DMS153 treated with DMSO at 0.1 percent for 48 hours (cell line): ENCODE measurements around the gene CRIM1.

Experiments used
- DNase-seq: peaks from one replicate; lab custom pipeline; 2025; ENCODE audit not compliant: unreplicated experiment; lab: John Stamatoyannopoulos, UW

CRIM1 gene

DNA sequence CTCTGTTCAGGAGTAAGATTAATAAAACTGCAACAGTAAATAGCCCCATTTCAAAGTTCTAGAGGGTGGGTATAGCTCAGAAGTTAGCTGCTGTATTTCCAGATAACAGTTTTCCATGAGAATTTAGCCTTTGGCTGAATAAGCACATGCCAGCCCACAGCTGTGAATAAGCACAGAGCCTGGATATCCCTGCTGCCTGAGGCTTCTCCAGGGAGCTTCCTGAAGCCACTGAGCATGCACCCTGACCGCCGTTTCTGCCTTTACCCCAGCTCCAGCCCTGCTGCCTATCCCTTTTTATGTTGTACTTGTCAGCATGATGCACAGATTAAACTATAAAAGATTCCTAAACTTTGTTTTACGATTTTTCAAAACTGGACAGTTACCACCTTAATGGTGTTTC, 157.1 kb downstream of the CRIM1 start:
- no peak for DNase-seq

DNA sequence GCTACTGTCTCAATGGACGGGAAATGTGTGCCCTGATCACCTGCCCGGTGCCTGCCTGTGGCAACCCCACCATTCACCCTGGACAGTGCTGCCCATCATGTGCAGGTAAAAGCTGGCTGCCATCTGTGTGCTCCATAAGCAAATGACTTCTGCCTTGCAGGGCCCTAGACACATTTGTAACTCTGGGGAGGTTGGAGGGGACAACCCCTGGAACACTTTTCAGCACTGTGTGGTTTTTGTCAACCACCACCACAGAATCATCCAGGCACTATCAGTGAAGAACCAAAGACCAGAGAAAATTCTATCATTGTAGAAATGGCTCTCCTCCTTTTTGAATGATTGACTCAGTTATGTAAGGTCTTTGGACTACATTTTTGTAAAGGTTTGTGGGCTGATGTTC, 158.1 kb downstream of the CRIM1 start:
- no peak for DNase-seq

DNA sequence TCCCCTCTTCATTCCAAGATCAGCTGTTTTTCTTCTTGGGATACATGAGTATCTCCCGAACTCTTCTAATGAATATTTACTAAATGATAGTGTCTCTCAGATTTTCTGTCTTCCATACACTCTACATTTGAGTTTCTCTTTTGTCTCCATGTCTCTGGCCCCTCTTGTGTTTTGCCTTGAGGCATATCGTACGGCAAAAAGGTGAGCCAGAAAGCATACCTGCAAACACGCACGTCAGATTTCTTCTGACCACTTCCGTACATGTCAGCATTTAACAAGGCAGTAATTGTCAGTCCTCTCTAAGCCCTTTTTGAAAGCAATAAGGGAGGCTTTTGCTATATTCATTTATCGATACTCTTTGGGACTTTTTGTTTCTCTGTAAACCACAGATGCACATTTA, 160.0 kb downstream of the CRIM1 start:
- DNase-seq: no peak

DNA sequence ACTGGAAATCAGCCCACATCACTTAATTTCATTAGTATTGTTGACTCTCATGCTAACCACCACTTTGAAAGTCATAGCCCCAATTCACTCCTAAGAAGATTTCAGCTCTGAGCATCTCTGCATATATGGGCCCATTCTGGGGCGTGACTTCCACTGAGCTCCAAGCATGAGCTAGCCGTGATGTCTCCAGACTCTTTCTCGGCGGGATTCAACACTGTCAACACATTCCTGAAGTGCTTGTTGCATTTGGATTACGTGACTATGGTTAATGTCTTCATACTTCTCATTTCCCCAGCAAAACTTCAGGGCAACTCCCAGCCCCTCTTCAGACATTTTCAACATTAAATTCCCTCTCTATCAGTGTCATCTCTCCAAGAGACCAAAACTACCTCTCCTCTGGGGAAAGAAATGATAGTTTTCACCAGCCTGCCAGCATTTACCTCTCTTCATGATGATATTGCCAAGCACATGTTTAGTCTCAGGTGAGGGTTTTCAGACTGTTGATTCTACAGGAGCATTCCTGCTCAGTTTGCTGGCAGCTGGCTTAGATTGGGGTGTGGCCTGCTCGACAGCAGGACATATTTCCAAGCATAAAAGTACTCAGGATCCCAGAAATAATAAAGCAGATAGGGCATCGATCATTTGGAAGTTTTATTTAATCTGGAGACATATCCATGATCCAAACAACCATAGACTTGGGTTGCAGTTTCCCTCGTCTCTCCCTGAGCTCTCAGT, 160.7 kb downstream of the CRIM1 start:
- DNase-seq: no peak

DNA sequence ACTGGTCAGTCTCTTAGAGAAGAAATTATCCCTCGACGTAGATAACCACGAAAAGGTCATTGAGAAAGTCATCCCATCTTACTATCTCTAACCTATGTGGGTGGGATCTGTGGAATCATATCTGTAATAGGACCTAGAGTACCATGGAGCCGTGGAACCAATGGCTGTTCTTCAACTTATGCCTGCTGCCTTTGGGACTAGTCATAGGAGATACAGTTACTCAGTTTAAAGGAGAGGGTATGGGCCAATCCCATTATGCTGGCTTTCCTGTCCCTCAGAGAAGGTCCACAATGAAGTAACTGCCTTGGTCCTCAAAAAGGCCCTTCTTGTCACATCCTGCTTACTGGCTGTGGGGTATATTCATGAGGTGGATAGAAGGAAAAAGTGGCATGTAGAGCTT, 164.9 kb downstream of the CRIM1 start:
- DNase-seq: no peak

DNA sequence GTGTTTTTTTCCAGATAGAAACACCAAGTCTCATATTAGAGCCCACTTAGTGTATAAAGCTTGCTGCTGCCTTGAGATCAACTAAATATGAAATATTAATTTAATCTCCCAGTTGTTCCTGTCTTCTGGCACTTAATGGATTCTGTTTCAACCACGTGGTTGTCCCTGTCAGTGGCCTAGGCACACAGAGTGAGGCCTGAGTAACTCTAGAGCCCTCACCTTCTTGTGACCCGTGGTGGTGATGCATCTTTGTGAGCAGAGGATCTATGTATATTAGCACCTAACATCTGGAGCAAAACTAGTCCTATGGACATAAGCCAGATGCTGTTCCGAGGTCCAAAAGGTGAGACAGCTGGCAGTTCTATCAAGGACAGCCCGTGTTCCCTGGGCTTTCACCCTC, 167.6 kb downstream of the CRIM1 start:
- DNase-seq: no peak

DNA sequence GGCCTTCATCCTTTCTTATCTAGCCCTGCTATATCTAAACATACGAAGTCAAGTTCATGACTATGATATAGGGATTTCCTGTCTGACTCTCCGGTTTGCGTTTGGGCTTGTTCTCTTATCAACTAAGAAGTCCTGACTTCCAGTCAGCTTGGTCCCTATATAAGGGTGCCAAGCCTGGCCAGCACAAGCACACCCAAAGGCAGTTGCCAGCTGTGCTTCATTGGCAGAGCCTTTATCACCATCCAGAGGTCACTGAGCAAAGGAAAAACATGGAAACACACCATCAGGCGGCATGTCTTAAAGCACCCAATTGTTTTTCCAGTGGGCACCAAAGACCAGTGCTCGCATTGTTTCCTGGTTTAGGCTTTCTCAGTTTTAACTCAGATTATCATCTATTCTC, 169.7 kb downstream of the CRIM1 start:
- no peak for DNase-seq

DNA sequence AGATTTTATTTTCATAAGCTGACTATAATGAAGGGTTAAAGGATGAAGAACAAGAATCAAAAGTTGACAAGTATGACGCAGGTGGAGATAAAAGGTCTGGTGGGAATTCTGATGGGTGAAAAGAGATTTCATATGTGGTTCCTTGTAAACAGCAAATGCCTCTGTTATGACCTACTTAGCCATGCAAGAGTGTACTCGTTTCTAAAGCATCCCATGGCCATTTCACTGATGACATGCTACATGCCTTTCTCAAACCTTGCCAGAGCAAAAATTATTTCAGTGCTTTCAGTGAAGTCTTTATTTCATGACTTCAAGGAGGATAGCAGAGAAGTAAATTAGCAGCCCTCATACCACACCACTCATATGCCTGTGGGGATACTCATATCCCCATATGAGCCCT, 170.6 kb downstream of the CRIM1 start:
- DNase-seq: no peak

DNA sequence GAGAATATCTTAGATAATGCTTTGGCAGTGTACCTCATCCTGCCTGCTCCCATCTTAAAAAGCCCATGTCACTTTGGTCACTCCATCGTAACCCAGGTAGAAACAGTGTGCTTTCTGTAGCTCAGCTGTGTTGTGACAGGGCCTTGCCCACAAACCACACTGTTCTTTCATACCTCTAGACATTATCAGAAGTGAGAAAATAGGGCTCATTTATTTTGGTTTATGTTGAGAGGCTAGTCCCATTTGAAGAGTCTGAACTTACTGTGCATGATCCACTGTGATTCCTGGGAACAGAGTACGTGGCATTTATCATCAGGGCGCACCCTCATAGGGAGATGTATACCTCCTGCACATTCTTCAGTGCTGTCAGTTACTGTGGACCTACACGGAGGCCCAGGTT, 172.7 kb downstream of the CRIM1 start:
- no peak for DNase-seq

DNA sequence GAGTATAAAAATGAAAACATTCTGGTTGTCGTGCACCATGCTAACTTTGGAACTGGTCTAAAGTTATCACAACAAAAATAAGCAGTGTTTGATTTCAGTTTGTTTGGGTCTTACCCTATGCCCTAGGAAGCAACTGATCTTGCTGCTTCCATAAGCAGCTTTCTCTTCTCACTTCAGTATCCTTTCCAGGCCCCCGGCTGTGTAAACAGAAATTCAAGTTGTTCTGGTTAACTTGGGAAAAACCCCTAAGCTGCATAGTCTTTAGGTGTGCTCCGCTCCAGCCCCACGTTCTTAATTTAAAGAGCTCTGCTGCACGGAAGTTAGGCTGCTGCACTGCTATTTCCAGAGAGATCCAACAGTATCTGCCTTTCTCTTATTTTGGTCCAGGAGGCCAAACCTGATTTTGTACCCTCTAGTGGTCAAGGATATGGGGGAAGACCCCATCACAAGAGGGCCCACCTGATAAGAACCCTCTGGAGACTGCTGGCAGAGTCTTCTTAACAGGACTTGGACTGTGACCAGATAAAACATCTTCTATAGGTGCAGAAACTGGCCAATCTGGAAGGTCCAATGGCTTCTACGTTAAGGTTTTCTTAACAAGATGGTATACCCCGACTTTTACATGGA, 173.3 kb downstream of the CRIM1 start:
- DNase-seq: no peak

DNA sequence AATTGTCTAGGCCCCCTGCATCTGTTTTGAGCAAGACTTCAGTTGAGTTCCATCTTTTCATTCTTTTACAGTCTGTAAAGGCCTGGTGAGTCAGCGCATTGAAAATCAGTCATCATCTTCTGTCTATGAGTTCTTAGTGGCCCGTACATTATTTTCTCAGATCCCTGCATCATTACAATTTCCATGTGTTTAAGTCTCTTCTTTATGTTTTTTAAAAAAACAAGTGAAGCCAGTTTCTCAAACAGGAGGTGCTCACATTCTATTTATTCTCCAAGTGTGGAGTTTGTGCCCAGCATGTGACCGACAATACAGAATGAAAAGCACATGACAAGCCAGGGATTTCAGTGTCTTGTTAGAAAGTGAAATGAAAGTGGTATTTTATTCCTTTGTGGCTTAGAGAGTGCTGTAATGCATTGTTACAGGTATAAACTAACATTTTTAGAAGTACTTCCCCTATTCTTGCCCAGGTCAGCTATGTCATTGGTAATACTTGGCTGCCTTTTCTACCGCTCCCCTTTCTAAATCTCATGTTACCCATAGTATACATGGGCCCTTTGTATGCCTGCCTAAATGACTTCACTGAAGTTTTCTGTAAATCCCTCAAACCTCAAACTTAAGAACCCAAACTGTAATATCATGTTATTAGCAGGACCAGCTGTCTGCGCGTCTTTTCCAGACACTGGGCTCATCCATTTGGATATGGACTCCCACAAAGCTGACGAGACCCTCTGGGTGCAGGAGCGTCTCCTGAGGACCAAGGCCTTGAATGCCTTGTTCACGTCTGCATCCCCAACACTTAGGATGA, 174.8 kb downstream of the CRIM1 start:
- DNase-seq: no peak

DNA sequence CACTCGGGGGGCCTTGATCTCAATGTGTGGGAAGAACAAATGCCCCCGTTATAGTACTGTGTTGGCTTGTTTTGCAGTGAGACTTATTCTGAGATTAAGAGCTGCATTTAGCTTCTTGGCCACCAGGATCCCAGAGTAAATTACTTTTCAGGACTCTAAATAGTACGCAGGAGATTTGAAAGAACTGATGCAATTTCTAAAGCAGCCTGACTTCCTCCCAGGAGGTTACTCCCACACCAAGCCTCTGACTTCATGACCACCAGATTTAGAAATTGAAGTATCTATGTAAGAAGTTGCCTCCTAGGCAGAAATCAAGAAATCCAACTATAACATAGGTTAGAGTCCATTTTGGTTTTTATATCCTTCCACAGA, 175.4 kb downstream of the CRIM1 start:
- no peak for DNase-seq

DNA sequence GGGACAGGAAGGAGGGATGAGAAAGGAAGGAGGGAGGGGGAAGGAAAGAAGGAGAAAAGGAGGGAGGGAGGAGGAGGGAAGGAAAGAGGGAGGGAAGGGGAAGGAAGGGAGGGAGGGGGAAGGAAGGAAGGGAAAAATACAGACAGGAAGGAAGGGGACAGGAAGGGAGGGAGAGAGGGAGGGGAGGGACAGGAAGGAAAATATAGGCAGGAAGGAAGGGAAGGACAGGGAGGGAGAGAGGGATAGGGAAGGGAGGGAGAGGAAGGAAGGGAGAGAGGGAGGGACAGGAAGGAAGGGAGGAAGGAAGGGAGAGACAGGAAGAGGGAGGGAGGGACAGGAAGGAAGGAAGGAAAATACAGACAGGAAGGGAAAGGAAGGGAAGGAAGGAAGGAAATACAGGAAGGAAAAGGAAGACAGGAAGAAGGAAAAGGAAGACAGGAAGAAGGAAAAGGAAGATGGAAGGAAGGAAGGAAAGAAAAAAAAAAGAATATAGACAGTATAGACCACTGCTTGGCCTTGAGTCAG, 178.8 kb downstream of the CRIM1 start:
- DNase-seq: no peak

DNA sequence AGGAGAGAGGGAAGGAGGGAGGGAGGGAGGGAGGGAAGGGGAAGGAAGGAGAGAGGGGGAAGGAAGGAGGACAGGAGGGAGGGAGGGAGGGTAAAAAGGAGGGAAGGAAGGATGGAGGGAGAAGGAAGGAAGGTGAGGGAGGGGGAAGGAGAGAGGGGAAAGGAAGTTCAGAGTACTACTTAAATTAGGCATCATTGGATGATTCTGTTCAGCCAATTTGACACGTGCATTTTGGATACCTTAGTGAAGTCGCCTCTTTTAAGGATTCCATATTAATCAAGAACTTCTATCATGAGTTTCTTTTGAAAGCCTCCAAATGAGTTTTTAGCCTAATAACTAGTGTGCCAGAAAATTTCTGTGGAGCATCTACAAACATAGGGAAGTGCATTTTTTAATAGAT, 179.5 kb downstream of the CRIM1 start:
- no peak for DNase-seq

DNA sequence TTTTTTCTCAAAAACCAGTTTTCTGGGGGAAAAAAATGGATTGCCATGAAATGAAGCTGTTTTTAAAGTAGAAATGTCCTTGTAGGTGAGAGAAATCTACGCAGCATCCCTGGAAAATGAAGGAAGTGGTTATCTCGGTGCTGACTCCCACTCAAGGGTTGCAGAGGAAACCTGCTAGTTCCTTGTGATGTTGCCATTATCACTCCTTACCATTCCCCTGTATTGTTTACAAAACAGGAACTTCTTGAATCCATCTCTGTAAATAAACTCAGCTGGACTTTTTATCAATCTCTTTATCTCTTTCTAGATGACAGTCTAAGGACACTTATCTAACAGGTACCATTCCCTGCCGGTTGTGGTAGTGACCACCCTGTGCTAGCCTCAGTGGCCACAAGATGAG, 181.2 kb downstream of the CRIM1 start:
- DNase-seq: no peak

DNA sequence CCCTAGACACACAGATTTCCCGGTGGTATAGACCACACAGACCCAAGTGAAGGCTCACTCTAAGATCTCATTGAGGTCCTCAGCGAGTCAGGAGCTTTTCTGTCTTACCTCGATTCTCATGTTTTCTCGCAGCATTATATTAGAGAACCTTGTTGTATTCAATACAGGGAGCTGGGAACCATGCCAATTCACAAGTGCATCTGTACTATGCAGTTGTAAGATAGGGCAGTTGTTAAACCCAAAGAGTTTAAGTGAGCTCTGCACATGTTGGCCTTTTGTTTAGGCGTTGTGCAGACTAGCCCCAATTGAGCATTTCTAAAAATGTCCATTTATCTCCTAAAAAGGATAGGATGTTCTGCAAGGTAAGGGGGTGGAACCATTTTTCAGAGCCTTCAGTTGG, 182.8 kb downstream of the CRIM1 start:
- peak; percentile 61 for DNase-seq

DNA sequence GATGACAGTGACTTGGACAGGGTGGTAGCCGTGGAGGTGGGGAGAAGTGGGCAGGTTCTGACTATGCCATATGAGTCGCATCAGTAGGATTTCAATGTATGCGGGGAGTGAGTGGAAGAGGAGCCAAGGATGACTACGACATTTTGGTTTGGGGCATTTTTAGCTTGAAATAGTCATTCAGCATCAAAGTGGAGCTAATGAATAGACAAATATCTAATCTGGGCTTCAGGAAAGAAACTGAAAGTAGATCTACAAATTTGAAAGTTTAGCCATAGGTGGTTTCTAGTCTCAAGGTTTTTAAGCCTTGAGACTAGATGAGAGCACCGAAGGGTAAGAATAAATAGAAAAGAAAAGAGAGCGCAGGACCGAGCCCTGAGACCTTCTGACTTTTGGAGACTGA, 184.1 kb downstream of the CRIM1 start:
- DNase-seq: no peak

DNA sequence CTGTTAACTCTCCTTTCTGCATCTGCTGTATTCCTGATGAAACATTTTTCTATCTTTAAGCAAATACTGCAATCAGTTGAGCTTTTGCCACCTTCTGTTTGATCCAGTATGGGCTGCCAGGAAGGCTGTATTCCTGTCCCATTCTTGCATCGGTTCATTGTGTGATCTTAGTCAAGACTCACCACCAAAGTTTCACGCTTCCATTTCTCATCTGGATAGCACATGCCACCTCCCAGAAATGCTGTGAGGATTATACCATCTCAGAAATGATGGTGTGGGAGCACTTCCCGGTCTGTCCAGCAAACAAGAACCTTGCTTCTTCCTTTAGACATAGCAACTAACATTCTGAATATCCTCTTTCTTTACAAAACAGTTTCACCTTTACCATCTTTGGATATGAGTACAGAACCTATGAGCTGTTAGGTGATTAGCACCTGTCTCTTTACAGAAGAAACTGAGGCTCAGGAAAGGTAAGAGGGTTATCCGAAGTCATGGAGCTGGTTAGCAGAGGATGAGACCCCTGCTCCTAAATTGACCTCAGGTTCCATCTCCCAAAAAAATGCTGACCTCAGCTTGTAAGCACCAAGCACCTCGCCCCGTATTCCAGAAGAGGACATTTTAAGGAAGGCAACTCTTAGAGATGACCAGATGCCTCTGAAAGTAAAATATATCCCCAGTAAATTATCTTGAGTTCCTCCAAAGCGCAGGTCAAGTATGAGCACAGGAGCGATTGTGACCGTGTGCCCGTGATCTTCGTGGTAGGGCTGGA, 185.6 kb downstream of the CRIM1 start:
- DNase-seq: no peak

DNA sequence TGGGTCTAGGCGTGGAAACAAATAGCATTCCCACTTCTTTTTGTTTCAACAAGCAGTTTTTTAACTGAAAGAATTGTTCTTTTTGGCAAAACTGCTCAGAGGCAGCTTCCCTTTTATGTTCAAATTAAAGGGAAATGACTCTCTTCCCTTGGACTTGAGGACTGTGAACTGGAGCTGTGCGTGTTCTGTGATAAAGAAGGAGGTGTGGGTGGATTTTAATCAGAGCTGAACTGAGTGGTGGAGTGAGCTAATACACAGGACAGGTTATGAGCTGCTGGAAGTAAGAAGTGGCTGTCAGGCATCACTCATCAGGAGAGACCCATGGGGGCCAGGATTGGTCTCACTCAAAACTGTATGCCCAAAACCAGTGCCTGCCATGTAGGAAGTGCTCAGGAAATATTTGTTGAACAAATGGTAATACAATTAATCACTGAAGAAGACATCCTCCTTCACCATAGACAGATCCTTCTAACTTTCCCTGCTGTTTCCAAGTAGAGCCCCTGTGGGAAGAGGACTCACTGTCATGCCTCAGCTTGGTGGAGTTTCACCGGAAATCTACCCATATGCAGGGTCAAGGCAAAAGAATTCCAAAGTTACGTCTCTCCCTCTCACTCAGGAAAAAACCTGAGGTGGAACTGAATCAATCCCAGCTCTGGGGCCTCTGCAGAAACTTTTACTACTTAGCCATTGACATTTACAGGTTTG, 186.5 kb downstream of the CRIM1 start:
- DNase-seq: no peak

DNA sequence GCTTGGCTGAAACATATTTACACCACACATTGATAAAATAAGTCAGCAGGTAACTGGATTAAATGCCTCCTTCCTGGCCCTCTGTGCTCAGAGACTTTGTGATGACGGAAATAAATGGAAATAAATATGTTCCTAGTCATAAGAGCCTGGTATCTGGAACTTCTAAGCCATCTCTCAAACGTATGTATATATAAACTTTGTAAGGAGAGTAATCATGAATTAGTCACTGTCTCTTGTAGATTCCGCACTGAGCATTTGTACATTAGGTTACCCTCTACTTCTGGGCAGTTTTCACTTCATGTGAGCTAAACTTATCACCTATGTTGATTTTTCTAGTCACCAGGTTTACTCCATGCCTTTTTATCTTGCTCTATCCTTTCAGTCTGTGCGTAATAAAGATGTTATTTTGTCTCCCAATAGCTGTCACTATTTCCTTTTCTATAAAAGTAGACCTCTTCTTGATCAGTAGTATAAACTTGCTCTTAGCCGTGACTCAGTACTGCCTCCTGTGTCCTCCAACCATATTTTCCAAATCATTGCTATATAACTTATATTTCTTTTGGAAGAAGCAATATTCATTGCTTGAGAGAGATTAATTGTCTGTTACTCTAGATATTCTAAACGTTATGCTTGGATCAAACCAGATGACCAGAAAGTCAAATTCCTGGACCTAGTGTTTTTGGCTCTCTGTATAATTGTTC, 189.2 kb downstream of the CRIM1 start:
- DNase-seq: no peak
